ENCODE results near the gene MCM6. TPM values are rescaled to one million over a fixed set of nuclear protein-coding genes. Genes with fewer than 3 reads are reported as not detected.

Gene MCM6
- total and polyA plus RNA-seq, 7 experiments from 2014 or later, result 12.1 to 105 (median 21.0) TPM

DNA sequence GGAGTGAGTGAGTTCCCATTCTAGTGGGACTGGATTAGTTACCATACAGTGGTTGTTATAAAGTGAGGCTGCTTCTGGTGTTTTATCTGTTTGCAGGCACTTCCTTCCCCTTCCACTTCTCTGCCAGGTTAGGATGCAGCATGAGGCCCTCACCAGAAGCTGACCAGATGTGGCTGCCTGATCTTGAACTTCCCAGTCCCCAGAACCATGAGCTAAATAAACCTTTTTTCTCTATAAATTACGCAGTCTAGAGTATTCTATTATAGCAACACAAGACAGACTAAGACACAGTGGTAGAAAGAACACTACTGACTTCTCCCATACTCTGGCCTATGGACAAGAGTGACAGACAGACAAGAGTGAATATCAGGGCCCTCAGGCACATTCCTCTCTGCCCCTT lies 53.4 kb downstream of the MCM6 start:
- Histone ChIP-seq H3K27me3 (ENCODE audit: control insufficient read depth in 2 of 2, insufficient read depth in 2 of 2, low read length in 2 of 2) (no peaks in the 10 kb centered on the region), H3K36me3 (ENCODE audit: control insufficient read depth in 2 of 3, insufficient read depth in 3 of 3, low read length in 3 of 3) (no peaks in the 10 kb centered on the region), H3K4me3 (ENCODE audit: low read length) (no peak overlapping the region), H3K9me3 (ENCODE audit: control insufficient read depth in 2 of 3, low read length in 3 of 3) (peaks cover 0 to 12% (median 0%) of the 10 kb centered on the region in 3 experiments), H3K4me1 (ENCODE audit: control insufficient read depth in 2 of 2, insufficient read depth in 2 of 2, low read length in 2 of 2) (peaks cover 10 to 11% of the 10 kb centered on the region in 2 donors), H3K27ac (ENCODE audit: low read depth, low read length) (no peak overlapping the region)
- peaks cover 7 to 45% (median 24%) of the 10 kb centered on the region in 7 donors for H3K4me1 Mint-ChIP-seq
- H3K27ac Mint-ChIP-seq, result no peak overlapping the region
- DNase-seq (no peak), ATAC-seq (no peak)
- H3K4me3 Mint-ChIP-seq, result peak overlapping the region in 1 of 10 donors; percentile 45
- H3K27me3 Mint-ChIP-seq, result no peaks in the 10 kb centered on the region
- ChIA-PET POLR2A (no interaction called here), CTCF (no interaction called here)
- peaks cover 0 to 36% (median 9%) of the 10 kb centered on the region in 5 donors for H3K36me3 Mint-ChIP-seq
- H3K9me3 Mint-ChIP-seq, result peaks cover 0 to 16% (median 9%) of the 10 kb centered on the region in 11 donors
- intact Hi-C loops (cut with micrococcal nuclease), result no loop called here

DNA sequence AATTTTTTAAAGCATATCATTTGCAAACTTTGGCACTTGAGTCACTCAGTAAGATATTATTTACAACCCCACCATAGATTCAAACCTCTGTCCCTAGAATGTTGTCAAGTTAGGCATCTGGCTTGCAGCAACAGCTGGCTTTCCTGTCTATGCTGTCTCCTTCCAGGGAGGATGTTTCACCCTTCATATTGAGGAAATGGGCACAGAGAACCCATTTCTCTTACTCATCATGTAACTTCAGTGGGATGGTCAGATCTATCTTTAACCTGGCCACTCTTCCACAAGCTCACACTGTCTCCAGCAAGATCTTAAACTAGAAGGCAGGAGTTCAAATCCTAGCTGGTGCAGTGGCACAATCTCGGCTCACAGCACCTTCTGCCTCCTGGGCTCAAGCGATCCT lies 55.1 kb downstream of the MCM6 start:
- no peak overlapping the region for H3K27ac ChIP-seq (ENCODE audit: low read depth, low read length)
- H3K27me3 Mint-ChIP-seq, result no peaks in the 10 kb centered on the region
- H3K36me3 ChIP-seq (ENCODE audit: control insufficient read depth in 2 of 3, insufficient read depth in 3 of 3, low read length in 3 of 3), result no peaks in the 10 kb centered on the region
- intact Hi-C loops (cut with micrococcal nuclease), result loop anchor here in 1 of 2 donors (2.0 kb wide), 1 partner anchor 20 kb away; no protein-coding TSS in a partner anchor
- H3K27me3 ChIP-seq (ENCODE audit: control insufficient read depth in 2 of 2, insufficient read depth in 2 of 2, low read length in 2 of 2), result no peaks in the 10 kb centered on the region
- peaks cover 0 to 12% (median 0%) of the 10 kb centered on the region in 3 experiments for H3K9me3 ChIP-seq (ENCODE audit: control insufficient read depth in 2 of 3, low read length in 3 of 3)
- ATAC-seq, result no peak
- no peak overlapping the region for H3K4me3 ChIP-seq (ENCODE audit: low read length)
- peaks cover 0 to 16% (median 9%) of the 10 kb centered on the region in 11 donors for H3K9me3 Mint-ChIP-seq
- peak overlapping the region in 2 of 9 donors; percentile 2 to 81 for H3K27ac Mint-ChIP-seq
- no peak for DNase-seq
- peaks cover 7 to 45% (median 24%) of the 10 kb centered on the region in 7 donors for H3K4me1 Mint-ChIP-seq
- peaks cover 0 to 36% (median 9%) of the 10 kb centered on the region in 5 donors for H3K36me3 Mint-ChIP-seq
- ChIA-PET POLR2A (no interaction called here), CTCF (no interaction called here)
- H3K4me1 ChIP-seq (ENCODE audit: control insufficient read depth in 2 of 2, insufficient read depth in 2 of 2, low read length in 2 of 2), result peaks cover 10 to 11% of the 10 kb centered on the region in 2 donors
- peak overlapping the region in 3 of 10 donors; percentile 15 to 67 (median 42) for H3K4me3 Mint-ChIP-seq

DNA sequence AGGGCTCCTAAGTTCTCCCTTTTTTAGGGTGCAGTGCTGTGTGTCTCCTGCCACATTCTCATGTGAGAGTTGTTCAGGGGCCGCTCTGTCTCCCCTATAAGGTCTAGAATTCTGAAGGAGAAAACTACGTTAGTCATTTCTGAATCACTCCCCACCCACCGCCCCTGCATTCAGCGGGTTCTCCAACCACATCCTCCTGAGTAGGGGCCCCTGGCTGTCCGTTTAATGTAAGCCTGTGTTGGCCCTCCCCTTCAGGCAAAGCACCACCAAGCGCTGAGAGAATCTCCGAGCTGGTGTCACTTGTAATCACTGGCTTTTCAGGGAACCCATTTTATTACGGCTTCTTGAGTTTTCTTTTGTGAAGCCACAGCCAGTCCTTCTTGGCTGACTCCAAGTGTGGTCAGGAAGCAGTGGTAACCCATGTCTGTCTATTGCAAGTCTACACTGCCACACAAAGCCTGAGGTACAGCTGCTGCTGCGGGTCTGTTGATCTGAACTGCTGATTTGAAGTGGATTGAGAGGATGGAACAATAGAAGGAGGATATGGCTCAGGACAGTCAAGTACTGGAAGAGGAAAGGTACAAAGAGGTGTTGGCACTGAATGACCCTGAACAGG lies 56.1 kb downstream of the MCM6 start:
- ChIA-PET CTCF (interaction anchor here (0.8 kb wide), 1 partner anchor 564 kb away, joined by 4 read pairs; no protein-coding TSS in a partner anchor), POLR2A (no interaction called here)
- peak; percentile 79 for ATAC-seq
- peak overlapping the region; percentile 13 for H3K4me3 ChIP-seq (ENCODE audit: low read length)
- peaks cover 0 to 16% (median 9%) of the 10 kb centered on the region in 11 donors for H3K9me3 Mint-ChIP-seq
- no peaks in the 10 kb centered on the region for H3K27me3 Mint-ChIP-seq
- H3K36me3 ChIP-seq (ENCODE audit: control insufficient read depth in 2 of 3, insufficient read depth in 3 of 3, low read length in 3 of 3), result no peaks in the 10 kb centered on the region
- peaks cover 10 to 11% of the 10 kb centered on the region in 2 donors for H3K4me1 ChIP-seq (ENCODE audit: control insufficient read depth in 2 of 2, insufficient read depth in 2 of 2, low read length in 2 of 2)
- peaks cover 0 to 38% (median 9%) of the 10 kb centered on the region in 5 donors for H3K36me3 Mint-ChIP-seq
- H3K27ac ChIP-seq (ENCODE audit: low read depth, low read length), result no peak overlapping the region
- H3K4me1 Mint-ChIP-seq, result peaks cover 7 to 43% (median 24%) of the 10 kb centered on the region in 7 donors
- DNase-seq, result peak in 8 of 9 donors; percentile 17 to 84 (median 42)
- no peaks in the 10 kb centered on the region for H3K27me3 ChIP-seq (ENCODE audit: control insufficient read depth in 2 of 2, insufficient read depth in 2 of 2, low read length in 2 of 2)
- peak overlapping the region in 7 of 9 donors; percentile 9 to 81 (median 47) for H3K27ac Mint-ChIP-seq
- intact Hi-C loops (cut with micrococcal nuclease), result loop anchor here in 1 of 2 donors (2.0 kb wide), 1 partner anchor 21 kb away; no protein-coding TSS in a partner anchor
- H3K9me3 ChIP-seq (ENCODE audit: control insufficient read depth in 2 of 3, low read length in 3 of 3), result peaks cover 0 to 12% (median 0%) of the 10 kb centered on the region in 3 experiments
- H3K4me3 Mint-ChIP-seq, result peak overlapping the region; percentile 20 to 79 (median 58)

DNA sequence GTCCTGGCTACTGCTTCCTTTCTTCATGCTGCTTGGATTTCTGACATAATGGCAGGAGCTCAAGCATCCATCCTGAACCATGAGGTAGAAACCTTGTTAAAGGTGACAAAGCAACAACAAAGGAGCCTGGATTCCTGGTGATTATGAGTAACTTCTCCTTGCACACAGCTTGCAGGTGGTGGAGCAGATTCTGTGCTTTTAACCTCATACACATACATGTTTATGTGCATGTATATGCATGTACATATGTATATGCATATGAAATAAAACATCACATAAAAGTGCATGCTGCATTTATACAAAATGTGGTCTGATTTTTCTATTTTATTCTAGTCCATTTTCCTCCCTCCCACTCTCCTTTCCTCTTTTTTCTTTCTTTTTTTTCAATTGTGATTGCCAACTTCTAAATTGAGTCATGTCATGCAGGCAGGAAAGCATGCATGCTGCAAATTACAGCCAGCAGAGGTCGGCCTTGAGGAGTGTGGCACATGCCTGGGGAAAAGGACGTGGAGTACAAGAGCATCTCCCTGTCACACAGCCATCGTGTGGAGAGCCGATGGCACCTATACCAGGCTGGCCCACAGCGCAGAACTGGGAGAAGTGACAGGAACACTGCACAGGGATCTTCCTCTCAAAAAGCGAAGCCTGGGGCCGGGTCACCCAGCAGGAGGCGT lies 57.2 kb downstream of the MCM6 start:
- ChIA-PET CTCF (no interaction called here), POLR2A (no interaction called here)
- H3K27me3 Mint-ChIP-seq, result no peaks in the 10 kb centered on the region
- intact Hi-C loops (cut with micrococcal nuclease), result loop anchor here (1.0 kb wide), 2 partner anchors 57 to 565 kb away; partner anchors contain the start of gene MCM6 (in 1 of the 2)
- peaks cover 7 to 43% (median 24%) of the 10 kb centered on the region in 7 donors for H3K4me1 Mint-ChIP-seq
- Histone ChIP-seq H3K9me3 (ENCODE audit: control insufficient read depth in 2 of 3, low read length in 3 of 3) (peaks cover 0 to 12% (median 0%) of the 10 kb centered on the region in 3 experiments), H3K4me1 (ENCODE audit: control insufficient read depth in 2 of 2, insufficient read depth in 2 of 2, low read length in 2 of 2) (peaks cover 10 to 11% of the 10 kb centered on the region in 2 donors), H3K27me3 (ENCODE audit: control insufficient read depth in 2 of 2, insufficient read depth in 2 of 2, low read length in 2 of 2) (no peaks in the 10 kb centered on the region), H3K4me3 (ENCODE audit: low read length) (no peak overlapping the region), H3K27ac (ENCODE audit: low read depth, low read length) (no peak overlapping the region), H3K36me3 (ENCODE audit: control insufficient read depth in 2 of 3, insufficient read depth in 3 of 3, low read length in 3 of 3) (no peaks in the 10 kb centered on the region)
- DNase-seq (peak in 3 of 9 donors; percentile 6 to 49 (median 14)), ATAC-seq (no peak)
- peak overlapping the region in 2 of 10 donors; percentile 2 to 66 for H3K4me3 Mint-ChIP-seq
- H3K9me3 Mint-ChIP-seq, result peaks cover 0 to 16% (median 10%) of the 10 kb centered on the region in 11 donors
- H3K27ac Mint-ChIP-seq, result peak overlapping the region in 2 of 9 donors; percentile 11 to 48
- H3K36me3 Mint-ChIP-seq, result peaks cover 0 to 36% (median 9%) of the 10 kb centered on the region in 5 donors

DNA sequence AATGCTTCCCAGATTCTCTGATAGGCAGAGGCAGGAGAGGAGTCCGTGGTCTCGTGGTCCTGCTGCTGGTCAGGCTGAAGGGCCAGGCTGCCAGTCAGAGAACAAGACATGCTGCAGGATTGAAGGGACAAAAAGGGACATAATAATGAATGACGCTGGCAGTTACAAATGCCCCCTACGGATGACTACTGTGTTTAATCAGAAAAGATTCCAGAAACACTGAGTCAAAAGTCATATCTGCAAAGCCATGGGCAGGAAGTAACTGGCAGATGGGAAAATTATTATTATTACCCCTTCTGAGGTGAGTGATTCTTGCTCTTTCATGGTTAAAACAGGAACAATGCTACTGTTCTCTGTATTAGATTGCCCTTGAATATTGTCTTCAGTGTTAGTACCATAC lies 58.3 kb downstream of the MCM6 start:
- DNase-seq (no peak), ATAC-seq (no peak)
- ChIA-PET POLR2A (no interaction called here), CTCF (interaction anchor here (1.3 kb wide), 1 partner anchor 21 kb away, joined by 3 read pairs; no protein-coding TSS in a partner anchor)
- Histone ChIP-seq H3K27me3 (ENCODE audit: control insufficient read depth in 2 of 2, insufficient read depth in 2 of 2, low read length in 2 of 2) (no peaks in the 10 kb centered on the region), H3K4me3 (ENCODE audit: low read length) (no peak overlapping the region), H3K9me3 (ENCODE audit: control insufficient read depth in 2 of 3, low read length in 3 of 3) (peaks cover 0 to 6% (median 0%) of the 10 kb centered on the region in 3 experiments), H3K27ac (ENCODE audit: low read depth, low read length) (no peak overlapping the region), H3K36me3 (ENCODE audit: control insufficient read depth in 2 of 3, insufficient read depth in 3 of 3, low read length in 3 of 3) (no peaks in the 10 kb centered on the region), H3K4me1 (ENCODE audit: control insufficient read depth in 2 of 2, insufficient read depth in 2 of 2, low read length in 2 of 2) (peaks cover 10 to 11% of the 10 kb centered on the region in 2 donors)
- Mint-ChIP-seq H3K4me1 (peaks cover 7 to 41% (median 24%) of the 10 kb centered on the region in 7 donors), H3K27ac (no peak overlapping the region), H3K27me3 (no peaks in the 10 kb centered on the region), H3K36me3 (peaks cover 0 to 31% (median 3%) of the 10 kb centered on the region in 5 donors), H3K9me3 (peaks cover 0 to 15% (median 6%) of the 10 kb centered on the region in 11 donors), H3K4me3 (no peak overlapping the region)
- intact Hi-C loops (cut with micrococcal nuclease), result no loop called here

DNA sequence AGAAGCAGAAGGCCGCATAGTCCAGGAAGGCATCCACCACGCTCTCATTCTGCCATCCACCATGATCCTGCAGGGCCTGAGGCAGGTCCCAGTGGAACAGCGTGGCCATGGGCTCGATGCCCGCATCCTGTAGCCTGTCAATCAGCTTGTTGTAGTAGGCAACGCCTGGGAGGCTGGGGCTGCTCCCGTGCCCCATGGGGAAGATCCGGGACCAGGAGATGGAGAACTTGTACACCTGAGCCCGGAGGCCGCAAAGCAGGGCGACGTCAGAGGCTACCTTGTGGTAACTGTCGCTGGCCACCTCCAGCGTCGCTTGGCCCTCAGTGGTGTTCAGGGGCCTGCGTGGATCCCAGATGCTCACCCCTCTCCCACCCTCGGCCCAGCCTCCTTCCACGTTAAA lies 58.8 kb downstream of the MCM6 start:
- H3K27me3 Mint-ChIP-seq, result no peaks in the 10 kb centered on the region
- H3K9me3 Mint-ChIP-seq, result peaks cover 0 to 13% (median 3%) of the 10 kb centered on the region in 11 donors
- POLR2A ChIA-PET, result no interaction called here
- H3K36me3 ChIP-seq (ENCODE audit: control insufficient read depth in 2 of 3, insufficient read depth in 3 of 3, low read length in 3 of 3), result no peaks in the 10 kb centered on the region
- no peak for ATAC-seq
- intact Hi-C loops (cut with micrococcal nuclease), result no loop called here
- H3K27me3 ChIP-seq (ENCODE audit: control insufficient read depth in 2 of 2, insufficient read depth in 2 of 2, low read length in 2 of 2), result no peaks in the 10 kb centered on the region
- peaks cover 0 to 31% (median 0%) of the 10 kb centered on the region in 5 donors for H3K36me3 Mint-ChIP-seq
- no peak overlapping the region for H3K4me3 ChIP-seq (ENCODE audit: low read length)
- H3K4me1 ChIP-seq (ENCODE audit: control insufficient read depth in 2 of 2, insufficient read depth in 2 of 2, low read length in 2 of 2), result peaks cover 10 to 11% of the 10 kb centered on the region in 2 donors
- H3K9me3 ChIP-seq (ENCODE audit: control insufficient read depth in 2 of 3, low read length in 3 of 3), result peaks cover 0 to 2% (median 0%) of the 10 kb centered on the region in 3 experiments
- no peak overlapping the region for H3K27ac ChIP-seq (ENCODE audit: low read depth, low read length)
- H3K27ac Mint-ChIP-seq, result no peak overlapping the region
- H3K4me1 Mint-ChIP-seq, result peaks cover 7 to 38% (median 24%) of the 10 kb centered on the region in 7 donors
- no peak overlapping the region for H3K4me3 Mint-ChIP-seq
- CTCF ChIA-PET, result interaction anchor here (1.3 kb wide), 1 partner anchor 20 kb away, joined by 3 read pairs; no protein-coding TSS in a partner anchor
- no peak for DNase-seq

Measured in naive thymus-derived CD4-positive, alpha-beta T cell (primary cell).